Breast epithelium (tissue), 4 donors: Measurements from ENCODE around the gene COL18A1. TPM values are rescaled to one million over a fixed set of nuclear protein-coding genes. Genes with fewer than 3 reads are reported as not detected.

Experiments used
- DNase-seq, 2 donors: peaks; one replicate each; pipeline ENCODE4 v3.0.0-alpha.2; 2019; ENCODE audit warnings: low spot score in 2 of 2
- H3K27ac ChIP-seq, 2 donors: fragments of 200-600 bp; sonication (generic) in 1 of 2; one replicate each; pipeline ENCODE4 v1.5.1; 2016 to 2019; ENCODE audit warnings: mild to moderate bottlenecking in 1 of 2
- H3K27me3 ChIP-seq, 2 donors: fragments of 200-600 bp; sonication (generic) in 1 of 2; one replicate each; pipeline versions ENCODE4 v1.5.1 to v1.6.0; 2017 to 2019; ENCODE audit warnings: control low read depth in 1 of 2, mild to moderate bottlenecking in 1 of 2
- H3K36me3 ChIP-seq: fragments of 200-600 bp; one replicate; pipeline ENCODE4 v1.5.1; 2019
- H3K4me1 ChIP-seq, 2 donors: fragments of 200-600 bp; sonication (generic); one replicate each; pipeline ENCODE4 v1.5.1; 2016 to 2019; ENCODE audit warnings: control low read depth in 1 of 2
- H3K4me3 ChIP-seq, 3 donors: fragments of 200-600 bp; sonication (generic); 1 replicate in 2 of 3; 2 replicates in 1 of 3; pipeline ENCODE4 v1.5.1; 2016 to 2019; ENCODE audit warnings: mild to moderate bottlenecking in 3 of 3, moderate library complexity in 2 of 3
- H3K9me3 ChIP-seq, 2 donors: fragments of 200-600 bp; sonication (generic) in 1 of 2; one replicate each; pipeline ENCODE4 v1.5.1; 2016 to 2019; ENCODE audit warnings: control low read depth in 1 of 2
- POLR2A ChIP-seq: fragments of 450-650 bp; IDR thresholded peaks from one replicate; pipeline ENCODE4 v1.6.1; 2016; ENCODE audit warnings: antibody characterized with exemption, mild to moderate bottlenecking, moderate library complexity
- POLR2AphosphoS5 ChIP-seq, 3 donors: sonication (generic); formaldehyde crosslinking; IDR thresholded peaks; one replicate each; pipeline ENCODE4 v1.6.1; 2017; ENCODE audit warnings: antibody characterized with exemption in 3 of 3
- intact Hi-C: fragments of 100-400 bp; cut with DNase I; formaldehyde crosslinking; loops from one replicate; pipeline ENCODE4 v1.15.1; 2023; ENCODE audit warnings: low total_unique reads
- total RNA-seq, 3 donors: library from RNA; depleted of rRNA; stranded (reverse); fragments of >200 nt; gene quantifications; one replicate each; pipeline ENCODE4 v1.1.0, GENCODE V29; 2016
- TF ChIP-seq, protein P1 (sequence below), 3 donors: fragments of 450-650 bp; IDR thresholded peaks; one replicate each; pipeline ENCODE4 v1.5.1; 2016 to 2017; ENCODE audit warnings: antibody characterized with exemption in 3 of 3, mild to moderate bottlenecking in 3 of 3, moderate library complexity in 3 of 3

The COL18A1 gene
- total RNA-seq, 3 donors from 2014 or later: 48.3 to 62.9 (median 55.8) TPM

DNA sequence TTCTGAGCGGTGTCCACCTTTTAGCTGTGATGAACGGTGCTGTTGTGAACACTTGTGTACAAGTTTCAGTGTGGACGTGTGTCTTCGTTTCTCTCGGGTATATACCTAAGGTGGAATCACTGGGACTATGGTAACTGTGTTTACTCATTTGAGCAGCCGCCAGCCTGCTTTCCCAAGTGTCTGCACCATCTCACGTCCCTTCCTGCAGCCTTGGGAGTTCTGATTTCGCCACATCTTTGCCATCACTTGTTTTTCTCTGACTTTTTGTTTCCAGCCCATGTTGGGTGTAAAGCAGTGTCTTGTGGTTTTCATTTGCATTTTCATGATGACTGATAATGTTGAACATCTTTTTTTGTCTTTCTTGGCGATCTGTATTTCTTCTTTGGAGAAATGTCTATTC is 40.4 kb downstream of the COL18A1 start:
- peaks cover 0 to 3% of the 10 kb centered on the region in 2 donors for H3K9me3 ChIP-seq
- TF ChIP-seq POLR2A (no peak), POLR2AphosphoS5 (IDR thresholded peaks at IDR 0.05) (no peak)
- TF ChIP-seq, protein P1, sequence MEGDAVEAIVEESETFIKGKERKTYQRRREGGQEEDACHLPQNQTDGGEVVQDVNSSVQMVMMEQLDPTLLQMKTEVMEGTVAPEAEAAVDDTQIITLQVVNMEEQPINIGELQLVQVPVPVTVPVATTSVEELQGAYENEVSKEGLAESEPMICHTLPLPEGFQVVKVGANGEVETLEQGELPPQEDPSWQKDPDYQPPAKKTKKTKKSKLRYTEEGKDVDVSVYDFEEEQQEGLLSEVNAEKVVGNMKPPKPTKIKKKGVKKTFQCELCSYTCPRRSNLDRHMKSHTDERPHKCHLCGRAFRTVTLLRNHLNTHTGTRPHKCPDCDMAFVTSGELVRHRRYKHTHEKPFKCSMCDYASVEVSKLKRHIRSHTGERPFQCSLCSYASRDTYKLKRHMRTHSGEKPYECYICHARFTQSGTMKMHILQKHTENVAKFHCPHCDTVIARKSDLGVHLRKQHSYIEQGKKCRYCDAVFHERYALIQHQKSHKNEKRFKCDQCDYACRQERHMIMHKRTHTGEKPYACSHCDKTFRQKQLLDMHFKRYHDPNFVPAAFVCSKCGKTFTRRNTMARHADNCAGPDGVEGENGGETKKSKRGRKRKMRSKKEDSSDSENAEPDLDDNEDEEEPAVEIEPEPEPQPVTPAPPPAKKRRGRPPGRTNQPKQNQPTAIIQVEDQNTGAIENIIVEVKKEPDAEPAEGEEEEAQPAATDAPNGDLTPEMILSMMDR (IDR thresholded peaks at IDR 0.05): no peak
- H3K36me3 ChIP-seq: no peaks in the 10 kb centered on the region
- no peak for DNase-seq
- H3K4me1 ChIP-seq: no peaks in the 10 kb centered on the region
- intact Hi-C loops: no loop called here
- H3K27ac ChIP-seq: no peak overlapping the region
- H3K27me3 ChIP-seq: no peaks in the 10 kb centered on the region
- H3K4me3 ChIP-seq: no peak overlapping the region

DNA sequence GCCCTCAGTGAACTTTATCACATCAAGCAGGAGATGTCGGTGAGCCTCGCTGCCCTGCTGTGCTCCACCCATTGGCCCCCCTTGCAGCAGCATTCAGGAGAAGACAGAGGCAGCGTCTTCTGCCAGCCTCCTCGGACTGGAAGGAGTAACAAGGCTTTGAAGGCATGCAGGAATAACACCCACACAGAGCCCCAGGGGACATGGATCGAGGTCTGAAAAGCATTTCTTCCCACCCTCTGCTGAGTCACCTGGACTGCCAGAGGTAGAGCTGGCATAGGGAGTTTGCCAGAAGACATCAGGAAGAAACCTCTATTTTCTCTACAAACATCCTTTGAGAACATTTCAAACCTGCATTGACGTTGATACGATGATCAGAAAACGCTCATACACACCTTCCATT is 42.9 kb downstream of the COL18A1 start:
- Histone ChIP-seq H3K4me3 (no peak overlapping the region), H3K27me3 (no peaks in the 10 kb centered on the region), H3K9me3 (peaks cover 0 to 3% of the 10 kb centered on the region in 2 donors), H3K27ac (no peak overlapping the region), H3K36me3 (no peaks in the 10 kb centered on the region), H3K4me1 (no peaks in the 10 kb centered on the region)
- DNase-seq: peak in 1 of 2 donors; percentile 85
- intact Hi-C loops: no loop called here
- TF ChIP-seq, protein P1 (IDR thresholded peaks at IDR 0.05): no peak
- TF ChIP-seq POLR2A: no peak
- peak in 1 of 3 donors; percentile 26 for TF ChIP-seq POLR2AphosphoS5 (IDR thresholded peaks at IDR 0.05)

DNA sequence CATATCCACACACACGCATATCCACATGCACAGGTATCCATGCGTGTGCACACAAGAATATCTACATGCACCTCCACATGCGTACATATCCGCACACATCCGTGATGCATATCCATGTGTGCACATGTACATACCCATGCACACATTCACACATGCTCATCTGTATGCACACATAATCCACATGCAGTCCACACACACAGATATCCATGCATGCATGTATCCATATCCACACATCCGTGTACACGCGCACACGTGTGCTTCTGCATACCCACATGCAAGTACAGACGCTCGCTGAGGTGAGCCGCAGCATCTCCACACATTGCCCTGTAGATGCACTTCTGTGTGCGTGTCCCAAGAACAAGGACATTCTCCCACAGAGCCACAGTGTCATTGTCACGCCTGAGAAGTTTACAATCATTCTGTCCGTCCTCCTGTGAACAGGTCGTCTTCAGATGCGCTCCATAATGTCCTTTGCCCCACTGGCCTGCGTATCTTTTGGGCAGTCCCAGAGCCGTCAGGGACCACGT is 43.4 kb downstream of the COL18A1 start:
- Histone ChIP-seq H3K27me3 (no peaks in the 10 kb centered on the region), H3K36me3 (no peaks in the 10 kb centered on the region), H3K9me3 (peaks cover 0 to 3% of the 10 kb centered on the region in 2 donors), H3K4me3 (no peak overlapping the region), H3K27ac (no peak overlapping the region), H3K4me1 (no peaks in the 10 kb centered on the region)
- DNase-seq: no peak
- intact Hi-C loops: no loop called here
- TF ChIP-seq, protein P1 (IDR thresholded peaks at IDR 0.05): no peak
- TF ChIP-seq POLR2A (no peak), POLR2AphosphoS5 (IDR thresholded peaks at IDR 0.05) (no peak)

- TF ChIP-seq POLR2A (no peak), POLR2AphosphoS5 (IDR thresholded peaks at IDR 0.05) (no peak)
- TF ChIP-seq, protein P1 (IDR thresholded peaks at IDR 0.05): no peak
- H3K4me3 ChIP-seq: no peak overlapping the region
- H3K9me3 ChIP-seq: peaks cover 0 to 3% of the 10 kb centered on the region in 2 donors
- no peak for DNase-seq
- no peaks in the 10 kb centered on the region for H3K27me3 ChIP-seq
- intact Hi-C loops: no loop called here
- H3K4me1 ChIP-seq: peaks cover 0 to under 1% of the 10 kb centered on the region in 2 donors
- H3K27ac ChIP-seq: peak overlapping the region in 1 of 2 donors; percentile 49
- H3K36me3 ChIP-seq: no peaks in the 10 kb centered on the region
Measured at GRCh38 chr21:45448810-45449657, 44.1 kb downstream of the COL18A1 start.
